Prostate gland (tissue), 2 donors: Measurements from ENCODE around the gene DNAH8. TPM values are rescaled to one million over a fixed set of nuclear protein-coding genes. Genes with fewer than 3 reads are reported as not detected.

ENCODE experiments used
- DNase-seq: peaks from one replicate; pipeline ENCODE4 v3.0.0-alpha.2; 2019; ENCODE audit warnings: low spot score
- H3K27ac ChIP-seq, 2 donors: fragments of 200-600 bp; sonication (generic); 2 replicates each; pipeline ENCODE4 v1.5.1; 2017 to 2019
- H3K27me3 ChIP-seq: fragments of 200-600 bp; sonication (generic); replicated peaks from 2 replicates; pipeline ENCODE4 v1.5.1; 2019; ENCODE audit not compliant: insufficient read depth
- H3K36me3 ChIP-seq, 2 donors: fragments of 200-600 bp; sonication (generic); 1 replicate in 1 of 2; 2 replicates in 1 of 2; pipeline versions ENCODE4 v1.5.1 to v1.8.1; 2017 to 2019
- H3K4me1 ChIP-seq: fragments of 200-600 bp; sonication (generic); replicated peaks from 2 replicates; pipeline ENCODE4 v1.5.1; 2019
- H3K4me3 ChIP-seq, 2 donors: fragments of 200-600 bp; sonication (generic); 2 replicates each; pipeline ENCODE4 v1.5.1; 2017 to 2019
- H3K9me3 ChIP-seq: fragments of 200-600 bp; sonication (generic); 2 replicates; pipeline ENCODE4 v1.5.1; 2017
- POLR2A ChIP-seq: fragments of 450-650 bp; IDR thresholded peaks from one replicate; pipeline ENCODE4 v1.6.1; 2016; ENCODE audit warnings: antibody characterized with exemption, mild to moderate bottlenecking
- POLR2AphosphoS5 ChIP-seq: sonication (generic); formaldehyde crosslinking; IDR thresholded peaks from one replicate; pipeline ENCODE4 v1.6.1; 2017; ENCODE audit warnings: antibody characterized with exemption
- WGBS: methylation state at CpG from one replicate; pipeline ENCODE4 v1.1.5; 2018; 5-methylcytosine and 5-hydroxymethylcytosine counted together
- intact Hi-C: fragments of 100-400 bp; cut with DNase I; formaldehyde crosslinking; loops from one replicate; pipeline ENCODE4 v1.14.2; 2022
- total RNA-seq, 2 donors: library from RNA; depleted of rRNA; stranded (reverse); fragments of >200 nt; gene quantifications; one replicate each; pipeline ENCODE4 v1.1.0, GENCODE V29; 2016
- TF ChIP-seq, protein P1 (sequence below), 4 experiments: fragments of 200-600 bp in 2 of 4; fragments of 450-650 bp in 2 of 4; sonication (generic) in 2 of 4; IDR thresholded peaks; 1 replicate in 3 of 4; 2 replicates in 1 of 4; pipeline ENCODE4 v1.5.1; 2016 to 2019; ENCODE audit warnings: antibody characterized with exemption in 4 of 4, mild to moderate bottlenecking in 2 of 4, moderate library complexity in 2 of 4

Gene DNAH8
- total RNA-seq, 2 donors from 2014 or later: 0.36 to 3.6 TPM

DNA sequence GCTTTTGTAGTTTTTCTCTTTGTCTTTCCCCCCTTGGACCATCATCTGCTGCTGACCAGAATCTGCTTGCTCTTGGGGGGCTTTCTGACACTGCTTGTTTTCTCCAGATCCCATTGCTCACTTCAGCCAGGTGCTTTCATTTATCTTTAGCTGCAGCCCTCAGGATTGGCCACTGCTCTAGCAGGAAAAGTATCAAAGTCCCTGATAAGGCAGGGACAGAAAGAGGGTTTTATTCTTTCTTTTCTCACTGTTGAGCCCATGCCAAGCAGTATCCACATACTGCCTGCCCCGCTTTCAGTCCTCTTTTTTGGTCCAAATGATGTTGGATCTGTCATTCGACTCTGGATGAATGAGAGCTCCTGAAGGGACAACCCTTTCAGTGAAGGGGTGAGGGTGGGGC is 141.4 kb downstream of the DNAH8 start:
- DNase-seq: no peak
- H3K4me1 ChIP-seq: no peaks in the 10 kb centered on the region
- no peaks in the 10 kb centered on the region for H3K27me3 ChIP-seq
- no peak for TF ChIP-seq POLR2A
- TF ChIP-seq, protein P1, sequence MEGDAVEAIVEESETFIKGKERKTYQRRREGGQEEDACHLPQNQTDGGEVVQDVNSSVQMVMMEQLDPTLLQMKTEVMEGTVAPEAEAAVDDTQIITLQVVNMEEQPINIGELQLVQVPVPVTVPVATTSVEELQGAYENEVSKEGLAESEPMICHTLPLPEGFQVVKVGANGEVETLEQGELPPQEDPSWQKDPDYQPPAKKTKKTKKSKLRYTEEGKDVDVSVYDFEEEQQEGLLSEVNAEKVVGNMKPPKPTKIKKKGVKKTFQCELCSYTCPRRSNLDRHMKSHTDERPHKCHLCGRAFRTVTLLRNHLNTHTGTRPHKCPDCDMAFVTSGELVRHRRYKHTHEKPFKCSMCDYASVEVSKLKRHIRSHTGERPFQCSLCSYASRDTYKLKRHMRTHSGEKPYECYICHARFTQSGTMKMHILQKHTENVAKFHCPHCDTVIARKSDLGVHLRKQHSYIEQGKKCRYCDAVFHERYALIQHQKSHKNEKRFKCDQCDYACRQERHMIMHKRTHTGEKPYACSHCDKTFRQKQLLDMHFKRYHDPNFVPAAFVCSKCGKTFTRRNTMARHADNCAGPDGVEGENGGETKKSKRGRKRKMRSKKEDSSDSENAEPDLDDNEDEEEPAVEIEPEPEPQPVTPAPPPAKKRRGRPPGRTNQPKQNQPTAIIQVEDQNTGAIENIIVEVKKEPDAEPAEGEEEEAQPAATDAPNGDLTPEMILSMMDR (IDR thresholded peaks at IDR 0.05): no peak
- no peak for TF ChIP-seq POLR2AphosphoS5
- intact Hi-C loops: no loop called here
- H3K9me3 ChIP-seq: no peaks in the 10 kb centered on the region
- 73% methylated on average over 2 of the region's 2 CpGs for WGBS
- H3K4me3 ChIP-seq: no peak overlapping the region
- no peaks in the 10 kb centered on the region for H3K36me3 ChIP-seq
- H3K27ac ChIP-seq: no peak overlapping the region

DNA sequence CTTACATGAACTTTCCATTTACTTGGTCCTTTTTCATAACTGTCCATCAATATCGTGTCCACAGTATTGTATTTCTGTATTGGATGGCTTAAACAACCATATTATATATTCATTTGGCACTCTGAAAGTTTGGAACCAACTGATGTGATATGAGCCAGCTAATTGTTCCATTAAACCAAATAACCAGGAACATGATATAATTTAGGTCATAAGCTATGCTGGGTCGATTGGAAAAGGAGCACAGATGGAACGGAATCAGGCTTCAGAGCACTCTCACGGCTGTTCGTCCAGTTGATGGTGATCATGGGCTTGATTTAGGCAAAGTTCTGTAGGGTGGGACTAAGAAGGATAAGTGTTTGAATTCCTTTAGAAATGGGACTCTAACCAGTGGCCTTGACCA is 142.7 kb downstream of the DNAH8 start:
- intact Hi-C loops: no loop called here
- WGBS: 42% methylated on average over 5 of the region's 5 CpGs
- TF ChIP-seq POLR2AphosphoS5 (peak; percentile 46), POLR2A (no peak)
- Histone ChIP-seq H3K36me3 (no peaks in the 10 kb centered on the region), H3K27me3 (no peaks in the 10 kb centered on the region), H3K4me3 (no peak overlapping the region), H3K9me3 (no peaks in the 10 kb centered on the region), H3K4me1 (peaks cover 5% of the 10 kb centered on the region), H3K27ac (peak overlapping the region in 1 of 2 donors; percentile 7)
- no peak for DNase-seq

DNA sequence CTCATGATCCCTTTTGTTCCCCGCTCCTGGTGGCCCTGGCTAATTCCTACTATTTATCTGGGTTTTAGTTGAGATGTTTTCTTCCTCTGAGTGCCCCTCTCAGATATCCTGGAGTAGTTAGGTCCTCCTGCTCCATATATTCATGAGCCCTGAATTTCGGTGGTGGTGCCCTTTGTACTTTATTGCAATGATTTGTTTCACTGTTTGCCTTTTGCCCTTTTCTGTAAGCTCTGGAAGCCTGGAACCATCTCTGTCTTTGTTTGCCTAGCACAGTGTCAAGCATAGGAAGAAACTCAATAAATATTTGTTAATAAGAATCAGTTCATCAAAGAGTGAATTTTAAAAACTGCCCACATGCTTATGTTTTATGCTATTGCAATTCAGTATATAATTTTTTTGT is 144.9 kb downstream of the DNAH8 start:
- Histone ChIP-seq H3K4me1 (peaks cover 5% of the 10 kb centered on the region), H3K27ac (no peak overlapping the region), H3K9me3 (no peaks in the 10 kb centered on the region), H3K27me3 (no peaks in the 10 kb centered on the region), H3K4me3 (no peak overlapping the region), H3K36me3 (no peaks in the 10 kb centered on the region)
- intact Hi-C loops: no loop called here
- TF ChIP-seq POLR2A (no peak), POLR2AphosphoS5 (no peak)
- TF ChIP-seq, protein P1 (IDR thresholded peaks at IDR 0.05): no peak
- WGBS: 69% methylated on average over 2 of the region's 2 CpGs
- DNase-seq: no peak

GRCh38 chr6:38861926-38862401 is 146.9 kb downstream of the DNAH8 start:
- WGBS: 56% methylated on average over 4 of the region's 4 CpGs
- no peak for DNase-seq
- Histone ChIP-seq H3K27me3 (no peaks in the 10 kb centered on the region), H3K4me3 (no peak overlapping the region), H3K4me1 (peaks cover 5% of the 10 kb centered on the region), H3K36me3 (no peaks in the 10 kb centered on the region), H3K27ac (no peak overlapping the region), H3K9me3 (no peaks in the 10 kb centered on the region)
- intact Hi-C loops: no loop called here
- no peak for TF ChIP-seq POLR2AphosphoS5
- no peak for TF ChIP-seq POLR2A
- TF ChIP-seq, protein P1 (IDR thresholded peaks at IDR 0.05): no peak

- Histone ChIP-seq H3K36me3 (no peaks in the 10 kb centered on the region), H3K9me3 (no peaks in the 10 kb centered on the region), H3K4me3 (no peak overlapping the region), H3K27ac (no peak overlapping the region), H3K27me3 (no peaks in the 10 kb centered on the region), H3K4me1 (peaks cover 5% of the 10 kb centered on the region)
- WGBS: 71% methylated on average over 1 of the region's 1 CpG
- DNase-seq: no peak
- intact Hi-C loops: no loop called here
- TF ChIP-seq, protein P1 (IDR thresholded peaks at IDR 0.05): no peak
- TF ChIP-seq POLR2AphosphoS5: no peak
- no peak for TF ChIP-seq POLR2A
These were observed 150.5 kb downstream of the DNAH8 start for GRCh38 chr6:38865521-38866174.
